Measurements from ENCODE around the gene WNT4. TPM values are rescaled to one million over a fixed set of nuclear protein-coding genes. Genes with fewer than 3 reads are reported as not detected.

The WNT4 gene
- total RNA-seq, 1 experiment from 2014 or later: not detected

GRCh38 chr1:22114083-22115012, 28.5 kb downstream of the WNT4 start:
- DNase-seq (ENCODE audit: low read depth): no peak

- no peak for DNase-seq (ENCODE audit: low read depth)
These were observed 30.3 kb downstream of the WNT4 start for GRCh38 chr1:22112554-22112953.

- peak; percentile 45 for DNase-seq (ENCODE audit: low read depth)
These were observed 31.3 kb downstream of the WNT4 start for GRCh38 chr1:22111620-22112019.

- DNase-seq (ENCODE audit: low read depth): no peak
These were observed 31.8 kb downstream of the WNT4 start for GRCh38 chr1:22111115-22111514.

GRCh38 chr1:22110016-22110415, 32.9 kb downstream of the WNT4 start:
- no peak for DNase-seq (ENCODE audit: low read depth)

GRCh38 chr1:22108339-22109105, 34.4 kb downstream of the WNT4 start:
- no peak for DNase-seq (ENCODE audit: low read depth)

GRCh38 chr1:22107126-22107525, 35.8 kb downstream of the WNT4 start:
- peak; percentile 19 for DNase-seq (ENCODE audit: low read depth)

GRCh38 chr1:22105611-22106207, 37.2 kb downstream of the WNT4 start:
- DNase-seq (ENCODE audit: low read depth): peak; percentile 39

GRCh38 chr1:22104865-22105437, 37.9 kb downstream of the WNT4 start:
- no peak for DNase-seq (ENCODE audit: low read depth)

GRCh38 chr1:22104094-22104493, 38.8 kb downstream of the WNT4 start:
- no peak for DNase-seq (ENCODE audit: low read depth)

GRCh38 chr1:22102746-22103145, 40.2 kb downstream of the WNT4 start:
- no peak for DNase-seq (ENCODE audit: low read depth)

GRCh38 chr1:22101995-22102394, 40.9 kb downstream of the WNT4 start:
- DNase-seq (ENCODE audit: low read depth): no peak

GRCh38 chr1:22101199-22101598, 41.7 kb downstream of the WNT4 start:
- DNase-seq (ENCODE audit: low read depth): no peak

- DNase-seq (ENCODE audit: low read depth): no peak
These were observed 42.7 kb downstream of the WNT4 start for GRCh38 chr1:22100168-22100567.

GRCh38 chr1:22098752-22099151, 44.1 kb downstream of the WNT4 start:
- no peak for DNase-seq (ENCODE audit: low read depth)

GRCh38 chr1:22096463-22096862, 46.4 kb downstream of the WNT4 start:
- DNase-seq (ENCODE audit: low read depth): no peak

- no peak for DNase-seq (ENCODE audit: low read depth)
These were observed 46.9 kb downstream of the WNT4 start for GRCh38 chr1:22096036-22096435.

- DNase-seq (ENCODE audit: low read depth): no peak
These were observed 49.4 kb downstream of the WNT4 start for GRCh38 chr1:22093513-22093912.

GRCh38 chr1:22092026-22092768, 50.7 kb downstream of the WNT4 start:
- DNase-seq (ENCODE audit: low read depth): peak; percentile 64

GRCh38 chr1:22090867-22091266, 52.0 kb downstream of the WNT4 start:
- no peak for DNase-seq (ENCODE audit: low read depth)

- DNase-seq (ENCODE audit: low read depth): no peak
These were observed 53.1 kb downstream of the WNT4 start for GRCh38 chr1:22089787-22090186.

Data from LHCN-M2 (cell line).